Right lobe of liver (tissue), 4 donors: ENCODE results near the gene IL13RA1.

Experiments
- POLR2A ChIP-seq: fragments of 450-650 bp; IDR thresholded peaks from one replicate; pipeline ENCODE4 v1.6.1; 2017; ENCODE audit warnings: antibody characterized with exemption, mild to moderate bottlenecking
- TF ChIP-seq, protein P1 (sequence below), 4 donors: fragments of 200-600 bp in 3 of 4; fragments of 450-650 bp in 1 of 4; IDR thresholded peaks; one replicate each; pipeline versions ENCODE4 v1.5.1 to v1.8.0; 2016 to 2022; ENCODE audit warnings: antibody characterized with exemption in 4 of 4, mild to moderate bottlenecking in 2 of 4
- donor health status: DM: no; HTN: no; CAD: no.
- donor health status: DM: no; HTN: no; CAD: no.
- donor health status: DM: no; HTN: yes; CAD: no.

DNA sequence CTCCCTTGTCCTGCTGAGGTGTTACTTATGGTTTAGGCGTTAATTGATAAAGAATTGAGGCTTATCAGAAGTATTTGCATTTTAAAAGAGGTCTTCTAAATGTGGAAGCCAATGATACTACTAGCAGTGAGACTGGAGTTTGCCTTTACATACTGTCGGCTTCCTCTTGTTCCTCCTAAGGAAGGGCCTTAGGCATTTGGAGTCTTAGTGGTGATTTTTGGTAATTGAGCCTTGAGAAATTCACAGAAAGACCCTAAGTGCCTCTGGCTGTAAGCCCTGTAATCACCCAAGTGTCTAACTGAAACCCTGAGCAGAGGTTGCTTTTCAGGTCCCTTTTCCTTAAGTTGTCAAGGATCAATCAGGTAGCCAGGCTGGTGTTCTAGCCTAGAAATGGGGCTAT lies 14.8 kb downstream of the IL13RA1 start:
- TF ChIP-seq, protein P1, sequence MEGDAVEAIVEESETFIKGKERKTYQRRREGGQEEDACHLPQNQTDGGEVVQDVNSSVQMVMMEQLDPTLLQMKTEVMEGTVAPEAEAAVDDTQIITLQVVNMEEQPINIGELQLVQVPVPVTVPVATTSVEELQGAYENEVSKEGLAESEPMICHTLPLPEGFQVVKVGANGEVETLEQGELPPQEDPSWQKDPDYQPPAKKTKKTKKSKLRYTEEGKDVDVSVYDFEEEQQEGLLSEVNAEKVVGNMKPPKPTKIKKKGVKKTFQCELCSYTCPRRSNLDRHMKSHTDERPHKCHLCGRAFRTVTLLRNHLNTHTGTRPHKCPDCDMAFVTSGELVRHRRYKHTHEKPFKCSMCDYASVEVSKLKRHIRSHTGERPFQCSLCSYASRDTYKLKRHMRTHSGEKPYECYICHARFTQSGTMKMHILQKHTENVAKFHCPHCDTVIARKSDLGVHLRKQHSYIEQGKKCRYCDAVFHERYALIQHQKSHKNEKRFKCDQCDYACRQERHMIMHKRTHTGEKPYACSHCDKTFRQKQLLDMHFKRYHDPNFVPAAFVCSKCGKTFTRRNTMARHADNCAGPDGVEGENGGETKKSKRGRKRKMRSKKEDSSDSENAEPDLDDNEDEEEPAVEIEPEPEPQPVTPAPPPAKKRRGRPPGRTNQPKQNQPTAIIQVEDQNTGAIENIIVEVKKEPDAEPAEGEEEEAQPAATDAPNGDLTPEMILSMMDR (IDR thresholded peaks at IDR 0.05): no peak
- no peak for TF ChIP-seq POLR2A
